ENCODE results near the gene POLR2M. TPM values are rescaled to one million over a fixed set of nuclear protein-coding genes. Genes with fewer than 3 reads are reported as not detected.

The POLR2M gene
- polyA plus RNA-seq, 1 experiment, result 126 TPM

DNA sequence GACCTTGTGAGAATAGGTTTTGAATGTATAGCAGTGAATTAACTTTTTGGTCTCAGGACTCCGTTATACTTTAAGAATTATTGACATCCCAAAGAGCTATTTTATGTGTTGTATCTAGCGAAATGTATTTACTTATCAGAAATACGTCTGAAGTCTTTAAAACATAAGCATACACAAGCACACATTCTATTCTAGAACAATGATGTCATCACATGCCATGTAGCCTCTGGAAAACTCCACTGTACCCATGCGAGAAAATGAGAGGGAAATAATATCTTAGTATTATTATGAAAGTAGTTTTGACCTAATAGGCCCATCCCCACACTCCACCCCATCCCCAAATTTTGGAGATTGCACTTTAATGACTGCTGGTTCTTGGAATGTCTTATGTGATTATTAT, 1.5 kb downstream of the POLR2M start:
- DNase-seq (ENCODE audit: low read depth), result no peak
- ChIA-PET POLR2A (no interaction called here), CTCF (interaction anchor here (1.4 to 1.8 kb wide), 4 partner anchors 13 to 149 kb away, joined by 4 to 15 read pairs (median 4); no protein-coding TSS in a partner anchor)
- H3K27me3 ChIP-seq (ENCODE audit: control insufficient read depth, insufficient read depth, low read length), result no peaks in the 10 kb centered on the region
- H3K36me3 ChIP-seq (ENCODE audit: control insufficient read depth, insufficient read depth, low read length), result peaks cover 10% of the 10 kb centered on the region
- TF ChIP-seq, protein P1, sequence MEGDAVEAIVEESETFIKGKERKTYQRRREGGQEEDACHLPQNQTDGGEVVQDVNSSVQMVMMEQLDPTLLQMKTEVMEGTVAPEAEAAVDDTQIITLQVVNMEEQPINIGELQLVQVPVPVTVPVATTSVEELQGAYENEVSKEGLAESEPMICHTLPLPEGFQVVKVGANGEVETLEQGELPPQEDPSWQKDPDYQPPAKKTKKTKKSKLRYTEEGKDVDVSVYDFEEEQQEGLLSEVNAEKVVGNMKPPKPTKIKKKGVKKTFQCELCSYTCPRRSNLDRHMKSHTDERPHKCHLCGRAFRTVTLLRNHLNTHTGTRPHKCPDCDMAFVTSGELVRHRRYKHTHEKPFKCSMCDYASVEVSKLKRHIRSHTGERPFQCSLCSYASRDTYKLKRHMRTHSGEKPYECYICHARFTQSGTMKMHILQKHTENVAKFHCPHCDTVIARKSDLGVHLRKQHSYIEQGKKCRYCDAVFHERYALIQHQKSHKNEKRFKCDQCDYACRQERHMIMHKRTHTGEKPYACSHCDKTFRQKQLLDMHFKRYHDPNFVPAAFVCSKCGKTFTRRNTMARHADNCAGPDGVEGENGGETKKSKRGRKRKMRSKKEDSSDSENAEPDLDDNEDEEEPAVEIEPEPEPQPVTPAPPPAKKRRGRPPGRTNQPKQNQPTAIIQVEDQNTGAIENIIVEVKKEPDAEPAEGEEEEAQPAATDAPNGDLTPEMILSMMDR (IDR thresholded peaks at IDR 0.05; ENCODE audit: insufficient read depth, low read depth, low read length), result no peak
- peak overlapping the region; percentile 82; the same call in 1 of the 2 replicates for H3K4me3 ChIP-seq (ENCODE audit: low read depth, low read length)

DNA sequence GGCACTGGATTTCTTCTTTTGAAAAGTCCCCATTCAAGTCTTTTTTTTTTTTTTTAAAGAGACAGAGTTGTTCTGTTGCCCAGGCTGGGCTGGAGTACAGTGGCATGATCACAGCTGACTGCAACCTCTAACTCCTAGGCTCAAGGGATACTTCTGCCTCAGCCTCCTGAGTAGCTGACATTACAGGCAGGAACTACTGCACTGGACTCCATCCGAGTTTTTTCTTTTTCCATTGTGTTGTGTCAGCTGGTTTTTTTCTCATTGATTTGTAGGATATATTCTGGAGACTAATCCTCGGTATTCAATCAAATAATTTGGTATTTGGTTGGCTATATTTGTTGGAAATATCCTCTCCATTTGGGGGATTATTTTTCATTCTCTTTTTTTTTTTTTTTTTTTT, 11.8 kb downstream of the POLR2M start:
- ChIA-PET POLR2A (interaction anchor here (0.6 kb wide), 1 partner anchor 1836 kb away, joined by 5 read pairs; no protein-coding TSS in a partner anchor), CTCF (interaction anchor here (1.2 kb wide), 1 partner anchor 15 kb away, joined by 5 read pairs; no protein-coding TSS in a partner anchor)
- Histone ChIP-seq H3K27me3 (ENCODE audit: control insufficient read depth, insufficient read depth, low read length) (no peaks in the 10 kb centered on the region), H3K36me3 (ENCODE audit: control insufficient read depth, insufficient read depth, low read length) (peaks cover 3% of the 10 kb centered on the region; the same call in 1 of the 2 replicates), H3K4me3 (ENCODE audit: low read depth, low read length) (no peak overlapping the region)
- TF ChIP-seq, protein P1 (IDR thresholded peaks at IDR 0.05; ENCODE audit: insufficient read depth, low read depth, low read length), result no peak
- DNase-seq (ENCODE audit: low read depth), result no peak

DNA sequence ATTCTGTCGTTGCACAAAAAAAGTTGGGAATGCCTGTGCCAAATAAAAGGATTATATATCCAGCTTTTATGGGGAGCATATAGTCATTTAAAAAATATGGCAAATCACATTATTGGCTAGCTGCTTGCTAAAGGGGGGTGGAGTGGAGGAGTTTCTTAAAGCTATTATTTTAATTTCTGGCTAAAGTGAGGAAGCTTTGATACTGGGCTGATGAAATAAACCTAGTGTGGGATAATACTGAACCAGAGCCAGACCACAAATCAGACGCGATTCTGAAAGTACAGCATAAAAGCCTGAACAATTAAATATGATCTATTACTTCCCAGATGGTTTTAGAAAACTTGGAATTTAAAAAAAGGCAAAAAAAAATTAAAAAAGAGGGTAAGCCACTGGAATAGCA, 14.4 kb downstream of the POLR2M start:
- TF ChIP-seq, protein P1 (IDR thresholded peaks at IDR 0.05; ENCODE audit: insufficient read depth, low read depth, low read length), result no peak
- CTCF ChIA-PET, result interaction anchor here (0.6 to 5.0 kb wide), 5 partner anchors 11 to 350 kb away, joined by 3 to 28 read pairs (median 3); no protein-coding TSS in a partner anchor
- DNase-seq (ENCODE audit: low read depth), result no peak
- no peak overlapping the region for H3K4me3 ChIP-seq (ENCODE audit: low read depth, low read length)
- no peaks in the 10 kb centered on the region for H3K27me3 ChIP-seq (ENCODE audit: control insufficient read depth, insufficient read depth, low read length)
- POLR2A ChIA-PET, result no interaction called here
- H3K36me3 ChIP-seq (ENCODE audit: control insufficient read depth, insufficient read depth, low read length), result peaks cover 1% of the 10 kb centered on the region; the same call in 1 of the 2 replicates

DNA sequence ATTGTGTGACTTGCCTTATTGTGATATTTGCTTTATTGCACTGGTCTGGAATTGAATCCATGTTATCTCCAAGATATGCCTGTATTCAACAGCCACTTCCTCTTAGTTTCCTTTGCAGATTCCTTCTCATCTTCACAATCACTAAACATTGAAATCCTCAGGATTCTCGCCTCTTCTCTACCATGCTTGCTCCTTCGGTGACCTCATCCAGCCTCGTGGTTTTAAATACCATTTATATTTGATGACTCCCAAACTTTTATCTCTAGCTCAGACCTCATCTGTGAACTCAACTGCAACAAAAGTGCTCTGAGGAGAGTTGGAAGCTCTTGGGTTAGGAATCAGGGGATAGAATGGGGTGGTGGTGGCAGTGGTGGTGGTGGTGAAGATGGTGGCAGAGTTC, 19.9 kb downstream of the POLR2M start:
- no peak for DNase-seq (ENCODE audit: low read depth)
- CTCF ChIA-PET, result interaction anchor here (12.5 kb wide), 1 partner anchor 21 kb away, joined by 155 read pairs; no protein-coding TSS in a partner anchor
- TF ChIP-seq, protein P1 (IDR thresholded peaks at IDR 0.05; ENCODE audit: insufficient read depth, low read depth, low read length), result no peak
- Histone ChIP-seq H3K27me3 (ENCODE audit: control insufficient read depth, insufficient read depth, low read length) (no peaks in the 10 kb centered on the region), H3K4me3 (ENCODE audit: low read depth, low read length) (no peak overlapping the region), H3K36me3 (ENCODE audit: control insufficient read depth, insufficient read depth, low read length) (no peaks in the 10 kb centered on the region)
- POLR2A ChIA-PET, result no interaction called here

DNA sequence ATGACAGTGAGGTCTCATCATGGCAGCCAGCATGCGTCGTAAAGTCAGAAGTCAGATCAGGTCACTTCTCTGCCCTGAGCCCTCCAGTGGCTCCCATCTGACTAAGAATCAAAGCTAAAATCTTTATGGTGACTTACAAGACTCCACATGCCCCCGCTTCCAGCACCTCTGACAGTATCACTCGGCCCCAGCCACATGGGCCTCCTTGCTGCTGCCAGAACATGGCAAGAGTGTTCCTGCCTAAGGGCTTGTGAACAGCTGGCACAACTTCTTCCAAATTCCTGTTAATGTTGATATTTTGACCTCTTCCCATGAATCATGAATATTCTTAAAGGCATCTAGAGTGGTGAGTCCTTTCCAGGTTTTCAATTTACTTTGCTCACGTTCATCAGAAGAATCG, 20.5 kb downstream of the POLR2M start:
- no peak overlapping the region for H3K4me3 ChIP-seq (ENCODE audit: low read depth, low read length)
- ChIA-PET POLR2A (no interaction called here), CTCF (interaction anchor here (1.2 to 12.5 kb wide), 3 partner anchors 21 to 455 kb away, joined by 3 to 155 read pairs (median 3); no protein-coding TSS in a partner anchor)
- TF ChIP-seq, protein P1 (IDR thresholded peaks at IDR 0.05; ENCODE audit: insufficient read depth, low read depth, low read length), result no peak
- no peaks in the 10 kb centered on the region for H3K27me3 ChIP-seq (ENCODE audit: control insufficient read depth, insufficient read depth, low read length)
- no peak for DNase-seq (ENCODE audit: low read depth)
- no peaks in the 10 kb centered on the region for H3K36me3 ChIP-seq (ENCODE audit: control insufficient read depth, insufficient read depth, low read length)

All from BJ (cell line).